MG63 (cell line): ENCODE results near the gene EEF1G. TPM values are rescaled to one million over a fixed set of nuclear protein-coding genes. Genes with fewer than 3 reads are reported as not detected.

ENCODE experiments used
- DNase-seq: peaks from one replicate; pipeline ENCODE4 v3.0.0-alpha.2; 2020
- H3K27me3 ChIP-seq: fragments of 250-450 bp; sonication (Bioruptor Pico); 2 replicates; pipeline ENCODE4 v1.5.1; 2020; ENCODE audit warnings: mild to moderate bottlenecking, moderate library complexity
- H3K36me3 ChIP-seq: fragments of 250-450 bp; sonication (Bioruptor Pico); 2 replicates; pipeline ENCODE4 v1.5.1; 2020; ENCODE audit warnings: mild to moderate bottlenecking, moderate library complexity
- H3K4me3 ChIP-seq: fragments of 250-450 bp; sonication (Bioruptor Pico); 2 replicates; pipeline ENCODE4 v1.5.1; 2020; ENCODE audit warnings: mild to moderate bottlenecking, moderate library complexity
- H3K9me3 ChIP-seq: fragments of 250-450 bp; sonication (Bioruptor Pico); 2 replicates; pipeline ENCODE4 v1.5.1; 2020; ENCODE audit warnings: mild to moderate bottlenecking, moderate library complexity
- total RNA-seq: library from RNA; depleted of rRNA; stranded (reverse); fragments of >200 nt; shearing (Covaris generic); gene quantifications from 2 replicates; pipeline ENCODE4 v1.2.3, GENCODE V29; 2014; ENCODE audit warnings: low replicate concordance

EEF1G gene
- total RNA-seq, 1 experiment from 2014 or later, result 3,577 TPM

DNA sequence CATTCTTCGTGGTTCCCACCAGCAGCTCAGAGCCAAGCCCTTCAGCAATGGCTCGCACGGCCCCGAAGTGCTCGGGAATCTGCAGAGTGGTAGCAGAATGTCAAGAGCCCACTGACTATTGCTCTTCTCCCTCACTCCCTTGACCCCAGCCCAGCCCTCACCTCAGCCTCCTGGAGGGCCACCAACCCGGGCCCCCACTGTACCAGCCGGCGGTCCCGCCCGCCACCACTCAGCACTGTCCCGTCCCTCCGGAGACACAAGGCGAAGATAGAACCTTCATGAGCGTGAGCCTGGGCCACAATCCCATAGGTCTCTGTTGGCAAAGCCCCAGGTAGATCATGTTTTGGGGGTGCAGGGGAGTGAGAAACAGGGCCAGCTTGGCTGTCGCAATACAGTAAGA is 32.2 kb upstream of the EEF1G start:
- peaks cover 36% of the 10 kb centered on the region for H3K36me3 ChIP-seq
- no peaks in the 10 kb centered on the region for H3K27me3 ChIP-seq
- H3K9me3 ChIP-seq, result no peaks in the 10 kb centered on the region
- H3K4me3 ChIP-seq, result no peak overlapping the region
- no peak for DNase-seq

DNA sequence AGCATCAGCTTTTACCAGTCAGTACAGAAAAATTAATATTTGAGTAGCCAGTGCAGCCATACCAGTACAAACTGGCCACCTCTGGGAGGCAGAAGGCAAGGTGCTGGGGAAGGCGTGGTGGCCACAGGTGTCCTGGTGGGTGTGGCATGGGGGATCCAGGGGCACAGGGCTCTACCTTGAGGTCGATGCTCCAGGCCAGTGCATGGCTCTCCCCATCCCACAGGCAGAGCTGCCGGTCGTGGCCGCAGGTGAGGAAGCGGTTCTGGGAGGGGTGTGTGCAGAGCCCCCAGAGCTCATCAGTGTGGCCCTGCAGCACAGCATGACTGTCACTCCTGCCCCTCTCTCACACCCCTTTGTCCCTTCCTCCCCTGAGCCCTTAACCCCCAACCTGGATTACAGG is 31.8 kb upstream of the EEF1G start:
- no peaks in the 10 kb centered on the region for H3K27me3 ChIP-seq

DNA sequence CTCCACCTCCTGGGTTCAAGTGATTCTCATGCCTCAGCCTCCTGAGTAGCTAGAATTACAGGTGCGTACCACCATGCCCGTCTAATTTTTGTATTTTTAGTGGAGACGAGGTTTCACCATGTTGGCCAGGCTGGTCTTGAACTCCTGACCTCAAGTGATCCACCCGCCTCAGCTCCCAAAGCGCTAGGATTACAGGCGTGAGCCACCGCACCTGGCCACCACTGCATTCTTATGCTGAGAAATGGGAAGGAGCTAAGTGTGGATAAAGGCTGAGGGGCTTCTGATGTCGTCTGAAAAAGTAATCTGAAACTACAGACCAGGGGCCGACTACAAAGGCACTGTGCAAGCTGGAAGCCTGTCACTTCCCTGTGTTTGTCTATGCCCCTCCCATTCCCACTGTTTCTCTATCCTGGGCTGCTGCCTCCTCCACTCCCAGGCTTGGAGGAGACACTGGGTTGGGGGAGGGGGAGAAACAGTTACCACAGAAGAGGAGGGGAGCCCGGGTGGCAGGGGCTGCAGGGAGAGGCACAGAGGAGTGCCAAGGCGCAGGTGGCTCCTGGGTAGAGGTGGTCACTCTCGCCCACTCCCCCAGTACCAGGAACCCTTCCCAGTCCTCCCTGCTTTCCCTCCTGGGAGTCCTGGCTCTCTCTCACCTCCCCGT is 30.9 kb upstream of the EEF1G start:
- no peak for DNase-seq
- Histone ChIP-seq H3K4me3 (no peak overlapping the region), H3K9me3 (no peaks in the 10 kb centered on the region), H3K36me3 (peaks cover 38% of the 10 kb centered on the region), H3K27me3 (no peaks in the 10 kb centered on the region)

More for the DNA sequence above, 31.8 kb upstream of the EEF1G start:
- no peak overlapping the region for H3K4me3 ChIP-seq
- no peaks in the 10 kb centered on the region for H3K9me3 ChIP-seq
- H3K36me3 ChIP-seq, result peaks cover 36% of the 10 kb centered on the region
- DNase-seq, result no peak

DNA sequence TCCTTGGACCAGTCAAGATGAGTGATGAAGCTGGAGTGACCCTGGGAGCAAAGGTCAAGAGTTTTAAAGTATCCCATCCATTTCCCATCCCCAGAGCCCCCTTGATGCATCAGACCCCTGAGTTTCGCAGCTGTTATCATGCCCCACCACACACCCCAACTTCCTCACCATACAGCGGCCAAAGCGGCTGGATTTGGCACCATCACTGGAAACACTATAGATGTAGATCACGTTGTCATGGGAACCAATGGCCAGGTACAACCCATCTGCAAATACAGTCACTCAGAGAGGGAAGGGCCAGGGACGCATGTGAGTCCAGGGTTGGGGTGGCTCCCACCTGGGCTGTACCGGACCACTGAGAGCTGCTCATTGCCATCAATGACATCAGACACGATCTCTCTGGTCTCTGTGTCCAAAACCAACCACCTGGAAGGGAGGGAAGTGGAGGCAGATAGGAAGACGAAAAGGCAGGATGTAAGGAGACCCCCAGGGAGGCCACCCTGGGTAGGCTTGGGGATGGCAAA is 30.1 kb upstream of the EEF1G start:
- peaks cover 40% of the 10 kb centered on the region for H3K36me3 ChIP-seq
- no peak for DNase-seq
- H3K27me3 ChIP-seq, result no peaks in the 10 kb centered on the region
- H3K9me3 ChIP-seq, result no peaks in the 10 kb centered on the region
- no peak overlapping the region for H3K4me3 ChIP-seq

DNA sequence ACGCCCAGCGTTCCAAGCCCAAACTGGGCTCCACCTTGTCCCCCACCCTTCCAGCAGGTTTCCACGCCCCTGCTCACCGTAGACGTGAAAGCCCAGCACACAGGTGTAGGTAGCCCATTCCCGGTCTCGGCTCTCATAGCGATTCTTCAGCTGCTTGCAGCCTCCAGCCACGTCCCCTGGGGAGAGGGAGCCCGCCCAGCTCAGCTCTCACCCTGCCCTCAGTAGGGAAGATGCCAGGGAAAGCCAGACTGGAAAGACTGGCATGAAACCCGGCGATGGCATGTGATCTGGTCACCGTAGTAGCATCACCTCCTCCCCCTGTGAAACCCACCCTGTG is 29.3 kb upstream of the EEF1G start:
- no peak for DNase-seq
- H3K27me3 ChIP-seq, result no peaks in the 10 kb centered on the region
- no peaks in the 10 kb centered on the region for H3K9me3 ChIP-seq
- peaks cover 44% of the 10 kb centered on the region for H3K36me3 ChIP-seq
- no peak overlapping the region for H3K4me3 ChIP-seq

DNA sequence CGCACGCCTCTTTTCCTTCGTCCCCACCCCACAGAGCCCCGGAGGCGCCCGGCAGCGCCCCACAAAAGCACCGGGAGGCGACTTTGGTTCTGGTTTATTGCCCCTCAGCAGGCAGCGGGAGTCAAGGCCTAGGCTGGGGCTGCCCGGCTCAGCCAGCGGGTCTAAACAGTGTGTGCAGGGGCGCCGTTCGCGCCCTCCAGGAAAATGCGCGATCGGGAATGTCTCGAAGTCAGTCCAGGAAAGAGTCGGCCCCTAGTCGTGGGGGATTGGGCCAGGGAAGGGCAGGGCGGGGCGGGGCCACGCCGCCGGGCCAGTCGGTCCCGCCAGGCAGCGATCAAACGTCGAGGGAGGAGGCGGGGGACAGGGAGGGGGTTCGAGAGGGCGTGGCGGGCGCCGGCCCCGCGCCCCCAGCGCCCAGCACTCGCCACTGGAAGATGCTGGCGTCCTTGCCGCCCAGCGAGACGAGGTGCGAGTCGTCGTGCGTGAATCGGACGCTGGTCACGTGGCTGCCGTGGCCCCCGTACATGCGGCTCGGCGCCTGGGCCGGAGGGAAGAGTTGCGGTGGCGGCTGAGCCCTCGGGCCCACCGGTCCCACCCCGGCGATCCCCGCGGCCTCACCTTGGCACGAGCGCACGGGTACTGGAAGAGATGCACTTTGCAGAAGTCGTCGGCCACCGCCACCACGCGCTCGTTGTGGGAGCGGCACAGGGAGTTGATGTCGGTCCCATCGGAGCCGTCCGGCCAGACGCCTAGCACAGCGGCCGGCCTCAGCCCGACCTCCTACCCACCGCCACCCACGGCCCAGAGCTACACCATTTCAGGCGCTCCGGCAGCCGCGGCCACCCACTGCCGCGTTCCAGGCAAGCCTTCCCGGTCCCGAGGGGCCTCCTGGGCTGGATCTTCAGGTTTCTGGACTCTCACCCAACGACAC is 28.7 kb upstream of the EEF1G start:
- no peak for DNase-seq
- Histone ChIP-seq H3K4me3 (peak overlapping the region; percentile 91; the same call in 1 of the 2 replicates), H3K36me3 (peaks cover 47% of the 10 kb centered on the region), H3K27me3 (no peaks in the 10 kb centered on the region), H3K9me3 (no peaks in the 10 kb centered on the region)

DNA sequence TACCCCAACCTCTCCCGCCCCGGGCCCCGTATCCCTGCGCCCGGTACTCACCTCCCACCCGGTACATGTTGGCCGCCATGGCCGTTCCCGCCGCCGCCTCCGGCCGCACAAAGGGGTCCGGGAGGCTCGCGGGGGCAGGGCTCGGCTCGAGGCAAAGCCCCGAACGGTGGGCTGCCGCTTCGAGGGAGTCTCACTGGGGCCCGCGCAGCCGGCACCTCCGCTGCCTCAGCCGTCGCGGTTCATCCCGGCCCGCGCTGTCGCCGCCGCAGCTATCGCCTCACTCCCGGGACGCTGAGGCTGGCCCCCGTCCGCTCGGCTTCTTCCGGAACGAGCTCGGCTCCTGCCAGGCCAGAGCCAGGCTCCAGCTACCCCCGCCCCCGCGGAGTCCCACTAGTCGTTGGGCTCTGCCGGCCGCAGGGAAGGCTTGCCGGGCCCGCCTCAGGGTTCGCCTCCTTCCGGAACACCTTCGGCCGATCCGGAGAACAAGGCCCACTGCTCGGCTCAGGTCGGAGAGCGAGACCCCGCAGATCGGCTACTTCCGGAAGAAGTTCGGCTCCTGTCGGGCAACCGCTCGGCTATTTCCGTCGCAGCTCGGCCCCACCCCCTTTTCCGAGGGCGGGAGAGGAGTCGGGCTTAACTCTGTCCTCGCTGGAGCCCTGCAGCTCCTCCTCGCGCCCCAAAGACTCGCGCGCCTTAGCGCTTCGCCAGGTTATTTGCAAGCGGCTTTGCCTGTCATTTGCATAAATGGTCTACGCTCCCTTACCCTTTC is 27.9 kb upstream of the EEF1G start, which contains the start of gene MTA2:
Gene MTA2, minus strand, starts transcription at position 494 of the 769 bp plus-strand sequence. Its CDS starts 415 bp downstream, at position 79.
- Histone ChIP-seq H3K9me3 (no peaks in the 10 kb centered on the region), H3K36me3 (peaks cover 53% of the 10 kb centered on the region), H3K27me3 (no peaks in the 10 kb centered on the region), H3K4me3 (peak within 1 kb of the TSS; percentile 91)
- DNase-seq, result peak; percentile 97

DNA sequence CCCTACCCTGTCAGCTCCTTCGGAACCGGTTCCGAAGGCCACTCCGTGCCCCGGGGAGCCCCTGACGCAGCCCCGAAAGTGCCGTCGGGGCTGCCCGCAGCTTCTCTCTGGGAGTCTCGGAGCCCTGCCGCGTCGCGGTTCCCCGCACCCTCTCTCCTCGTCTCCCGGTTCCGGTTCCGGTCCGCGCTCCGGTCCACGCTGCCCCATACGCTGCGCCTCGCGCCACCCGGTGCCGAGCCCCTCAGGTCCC is 27.4 kb upstream of the EEF1G start:
- Histone ChIP-seq H3K36me3 (peaks cover 58% of the 10 kb centered on the region), H3K27me3 (no peaks in the 10 kb centered on the region), H3K4me3 (peak overlapping the region; percentile 91), H3K9me3 (no peaks in the 10 kb centered on the region)
- DNase-seq, result peak; percentile 42

DNA sequence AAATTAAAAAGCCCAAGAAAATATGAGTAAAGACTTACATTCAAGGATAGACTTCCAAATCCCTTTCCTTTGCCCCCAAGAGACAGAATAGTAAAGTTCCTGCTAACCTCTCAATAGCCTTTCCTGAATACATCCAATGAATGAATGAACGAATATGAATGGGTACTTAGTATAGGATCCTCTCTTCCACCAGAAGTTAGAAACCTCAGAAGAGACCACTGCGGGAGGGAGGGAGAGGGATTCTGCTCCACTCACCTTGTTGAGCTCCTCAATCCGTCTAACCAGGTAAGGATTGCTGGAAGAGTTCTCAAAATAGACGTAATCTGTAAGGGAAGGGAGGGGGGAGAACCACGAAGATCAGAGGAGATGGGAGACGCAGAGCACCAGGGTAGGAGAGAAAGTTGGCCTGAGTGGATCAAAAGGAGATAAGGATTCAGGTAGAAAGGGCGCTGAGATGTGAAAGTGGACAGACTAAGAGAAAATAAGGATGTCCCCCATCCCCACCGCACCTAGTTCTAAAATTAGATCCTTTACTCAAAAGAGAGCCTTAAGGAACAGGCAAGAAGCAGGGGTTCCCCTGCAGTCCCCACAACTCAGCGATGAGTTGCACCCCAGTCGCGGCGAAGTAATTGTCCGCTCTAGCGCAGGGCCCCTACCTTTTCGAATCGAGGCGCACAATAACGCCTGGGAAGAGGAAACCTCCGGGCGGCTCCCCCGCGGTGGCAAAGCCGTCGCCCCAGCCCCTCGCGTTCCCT is 26.9 kb upstream of the EEF1G start:
- Histone ChIP-seq H3K9me3 (no peaks in the 10 kb centered on the region), H3K36me3 (peaks cover 63% of the 10 kb centered on the region), H3K27me3 (no peaks in the 10 kb centered on the region), H3K4me3 (peak overlapping the region; percentile 91)
- DNase-seq, result no peak

DNA sequence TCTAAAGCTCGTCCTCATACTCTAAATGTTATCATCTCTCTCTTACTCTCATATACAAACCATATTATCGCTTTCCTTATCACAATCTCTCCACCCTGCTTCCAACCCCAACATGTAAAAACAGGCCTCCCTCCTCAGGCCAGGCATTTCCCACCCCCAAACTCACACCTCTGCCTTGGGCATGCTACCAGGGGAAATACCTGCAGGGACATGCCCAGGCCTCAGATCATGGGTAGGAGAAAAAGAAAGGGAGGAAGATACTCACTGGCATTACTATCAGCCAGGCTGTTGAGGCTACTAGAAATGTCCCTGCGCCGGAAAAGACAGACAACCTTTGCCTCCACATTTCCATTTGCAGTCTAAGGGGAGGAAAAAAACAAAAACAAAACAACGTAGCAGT is 26.2 kb upstream of the EEF1G start:
- Histone ChIP-seq H3K36me3 (peaks cover 68% of the 10 kb centered on the region), H3K9me3 (no peaks in the 10 kb centered on the region), H3K27me3 (no peaks in the 10 kb centered on the region), H3K4me3 (peak overlapping the region; percentile 91)
- DNase-seq, result no peak

DNA sequence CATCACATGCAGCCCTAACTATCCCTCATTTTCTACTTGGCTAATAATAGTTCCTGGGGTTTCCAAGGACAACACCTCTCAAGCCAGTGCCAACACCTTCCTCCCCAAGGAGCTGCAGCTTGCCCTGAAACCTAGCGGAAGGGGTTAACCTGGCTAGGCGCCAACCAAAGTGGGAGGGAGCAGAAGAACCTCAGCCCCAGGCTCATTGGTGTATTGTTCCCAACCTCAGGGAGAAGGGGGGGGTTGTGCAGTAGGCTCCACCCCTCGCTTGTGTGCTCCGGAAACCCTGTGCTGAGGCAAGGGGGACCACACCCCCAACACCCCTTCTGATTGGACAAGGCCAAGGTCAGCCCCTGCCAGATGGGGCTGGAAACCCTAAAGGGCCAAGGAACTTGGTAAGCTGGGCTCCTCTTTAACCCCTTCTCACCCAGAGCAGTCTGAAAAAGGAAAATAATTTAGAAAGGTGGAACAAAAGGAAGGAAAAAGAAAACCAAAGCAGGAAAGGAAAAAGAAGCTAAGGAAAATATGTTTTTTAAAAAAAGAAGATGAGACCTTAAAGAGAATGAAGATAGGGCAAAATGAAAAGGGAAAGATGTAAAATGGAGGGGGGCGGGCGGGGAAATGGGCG is 25.5 kb upstream of the EEF1G start:
- Histone ChIP-seq H3K36me3 (peaks cover 65% of the 10 kb centered on the region), H3K4me3 (no peak overlapping the region), H3K9me3 (no peaks in the 10 kb centered on the region), H3K27me3 (no peaks in the 10 kb centered on the region)
- DNase-seq, result peak; percentile 91

DNA sequence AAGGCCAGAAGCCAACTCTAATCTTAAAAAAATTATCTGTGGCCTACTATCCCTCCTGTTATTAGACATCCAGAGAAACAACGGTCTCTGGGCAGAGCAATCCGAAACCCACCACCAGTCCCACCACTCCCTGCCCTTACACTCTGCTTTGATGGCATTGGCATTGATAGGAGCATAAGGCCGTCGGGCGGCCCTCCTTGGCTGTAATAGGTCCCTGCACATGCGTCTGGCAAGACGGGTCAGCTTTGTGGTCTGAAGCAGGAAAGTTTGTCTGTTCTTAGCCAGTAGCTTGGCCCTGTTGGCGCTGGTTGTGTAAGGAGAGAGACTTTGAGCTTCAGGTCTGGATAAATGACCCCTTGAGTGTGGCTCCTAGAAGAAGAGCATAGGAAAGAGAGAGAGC is 21.4 kb upstream of the EEF1G start:
- Histone ChIP-seq H3K36me3 (peaks cover 64% of the 10 kb centered on the region), H3K27me3 (no peaks in the 10 kb centered on the region), H3K9me3 (no peaks in the 10 kb centered on the region), H3K4me3 (no peak overlapping the region)
- DNase-seq, result no peak

DNA sequence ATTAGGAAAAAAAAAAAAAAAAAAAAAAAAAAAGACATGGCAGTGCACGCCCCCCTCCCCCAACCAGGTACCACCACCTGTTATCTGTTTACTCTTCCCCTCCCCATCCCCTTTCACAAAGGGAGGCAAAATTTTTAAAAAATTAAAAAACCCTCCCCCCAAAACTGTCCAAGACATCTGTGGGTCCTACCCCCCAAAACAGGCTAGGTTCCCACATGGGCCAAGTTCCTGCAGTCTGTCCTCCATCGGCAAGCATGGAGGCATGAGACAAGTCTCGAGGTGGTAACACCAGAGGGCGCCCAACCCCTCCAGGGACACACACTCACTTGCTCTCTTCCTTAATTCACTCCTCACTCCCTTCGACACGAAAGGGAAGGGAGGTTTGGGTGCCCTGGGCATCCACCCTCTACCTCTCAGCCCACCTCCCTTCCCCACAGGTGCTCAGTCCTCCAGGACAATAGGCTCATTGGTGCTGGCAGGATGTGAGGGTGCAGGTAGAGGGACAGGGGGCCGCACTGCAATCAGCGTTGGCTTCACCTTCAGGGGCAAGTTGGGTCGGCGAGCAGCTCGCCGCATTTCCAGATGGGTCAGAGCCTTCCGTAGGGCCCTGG is 19.8 kb upstream of the EEF1G start:
- Histone ChIP-seq H3K9me3 (no peaks in the 10 kb centered on the region), H3K36me3 (peaks cover 59% of the 10 kb centered on the region), H3K4me3 (no peak overlapping the region), H3K27me3 (no peaks in the 10 kb centered on the region)
- peak; percentile 73 for DNase-seq

DNA sequence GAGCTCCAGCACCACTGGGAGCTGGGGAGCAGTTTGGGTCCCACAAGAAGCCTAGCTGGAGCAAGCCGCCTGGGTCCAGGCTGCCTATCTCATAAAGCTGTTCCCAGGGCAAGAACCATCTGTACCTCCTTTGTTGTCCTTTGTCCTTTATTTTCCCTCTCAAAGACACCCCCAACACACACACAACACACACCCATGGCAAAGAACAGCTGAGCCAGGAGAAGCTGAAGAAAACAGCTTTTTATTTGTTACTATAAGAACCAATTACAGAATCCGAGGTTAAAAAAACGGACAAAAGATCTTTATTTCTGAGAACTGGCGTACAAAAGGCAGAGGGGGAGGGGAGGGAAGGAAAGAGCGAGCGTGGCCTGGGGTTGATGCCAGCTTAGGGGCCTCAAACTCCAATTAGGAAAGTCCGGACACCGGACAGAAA is 19.3 kb upstream of the EEF1G start:
- H3K36me3 ChIP-seq, result peaks cover 57% of the 10 kb centered on the region
- no peak for DNase-seq
- no peak overlapping the region for H3K4me3 ChIP-seq
- no peaks in the 10 kb centered on the region for H3K9me3 ChIP-seq
- H3K27me3 ChIP-seq, result no peaks in the 10 kb centered on the region

DNA sequence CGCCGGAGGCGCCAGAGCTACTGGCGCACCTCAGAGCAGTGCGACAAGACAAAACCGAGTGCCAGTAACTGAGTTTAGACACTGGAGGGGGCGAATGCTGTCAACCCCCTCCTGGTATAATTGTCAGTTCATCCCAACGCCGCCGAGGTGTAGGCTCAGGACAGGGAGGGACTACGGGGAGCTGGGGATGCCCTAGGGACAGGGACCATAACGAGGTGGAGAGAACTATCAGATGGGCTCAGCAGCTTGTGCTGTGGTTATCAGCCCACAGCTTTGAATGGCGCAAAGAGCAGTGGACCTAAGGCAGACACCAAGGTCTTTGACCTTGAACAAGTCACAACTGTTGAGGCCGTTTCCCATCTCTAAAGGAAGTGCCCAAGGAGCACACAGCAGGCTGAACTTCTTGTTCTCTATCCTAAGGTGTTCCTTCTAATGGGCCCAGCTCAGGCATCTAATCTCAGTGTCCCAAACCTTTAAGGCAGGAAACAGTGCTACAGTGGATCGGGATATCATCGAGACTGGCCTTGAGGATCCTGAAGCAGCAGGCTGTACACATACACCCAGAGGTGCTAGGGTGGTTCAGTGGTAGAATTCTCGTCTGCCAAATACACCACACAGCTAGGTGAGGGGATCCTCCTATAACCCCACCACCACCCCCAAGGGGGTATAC is 18.6 kb upstream of the EEF1G start:
- DNase-seq, result no peak

More for the DNA sequence above, 18.6 kb upstream of the EEF1G start:
- H3K9me3 ChIP-seq, result no peaks in the 10 kb centered on the region
- H3K36me3 ChIP-seq, result peaks cover 57% of the 10 kb centered on the region
- peak overlapping the region; percentile 92 for H3K4me3 ChIP-seq
- H3K27me3 ChIP-seq, result no peaks in the 10 kb centered on the region
